ENCODE data around the gene LIN28B. TPM values are rescaled to one million over a fixed set of nuclear protein-coding genes. Genes with fewer than 3 reads are reported as not detected.

The LIN28B gene
- total and polyA plus RNA-seq, 4 donors: 2.8 TPM; not detected in 3

- H3K9ac ChIP-seq (ENCODE audit: low read depth in 1 of 2, low read length in 2 of 2): no peak overlapping the region
- no peaks in the 10 kb centered on the region for H3K9me3 ChIP-seq (ENCODE audit: control insufficient read depth in 4 of 4, low read length in 3 of 4)
- 56% methylated on average over 5 of the region's 5 CpGs for WGBS
- no peak for DNase-seq (ENCODE audit: low spot score)
- H3K4me1 ChIP-seq (ENCODE audit: control insufficient read depth in 4 of 4, insufficient read depth in 4 of 4, low read length in 3 of 4): no peaks in the 10 kb centered on the region
- TF ChIP-seq GABPA (IDR thresholded peaks at IDR 0.05 in 1 of 2, conservative IDR thresholded peaks at IDR 0.05 in 1 of 2) (no peak), NR2F2 (IDR thresholded peaks at IDR 0.05) (no peak), HNF4G (IDR thresholded peaks at IDR 0.05) (no peak), REST (IDR thresholded peaks at IDR 0.05) (no peak), ZBTB33 (IDR thresholded peaks at IDR 0.05) (no peak), MAX (IDR thresholded peaks at IDR 0.05) (no peak), FOXA1 (IDR thresholded peaks at IDR 0.05) (no peak), RAD21 (IDR thresholded peaks at IDR 0.05) (no peak), SP1 (IDR thresholded peaks at IDR 0.05) (no peak), ATF3 (IDR thresholded peaks at IDR 0.05) (no peak)
- peaks cover 0 to 2% (median 0%) of the 10 kb centered on the region in 4 donors for H3K27me3 ChIP-seq (ENCODE audit: control insufficient read depth in 4 of 4, insufficient read depth in 4 of 4, low read length in 3 of 4)
- no peaks in the 10 kb centered on the region for H3K36me3 ChIP-seq (ENCODE audit: control insufficient read depth in 4 of 4, insufficient read depth in 3 of 4, low read depth in 1 of 4, low read length in 3 of 4)
- no peak overlapping the region for H3K4me3 ChIP-seq (ENCODE audit: low read depth in 1 of 3, low read length in 3 of 3)
- H3K27ac ChIP-seq (ENCODE audit: low read depth in 1 of 2, low read length in 2 of 2): no peak overlapping the region
These were observed 159.2 kb downstream of the LIN28B start for GRCh38 chr6:105116150-105116549.

- Histone ChIP-seq H3K9me3 (ENCODE audit: control insufficient read depth in 4 of 4, low read length in 3 of 4) (no peaks in the 10 kb centered on the region), H3K9ac (ENCODE audit: low read depth in 1 of 2, low read length in 2 of 2) (no peak overlapping the region), H3K27ac (ENCODE audit: low read depth in 1 of 2, low read length in 2 of 2) (no peak overlapping the region), H3K4me1 (ENCODE audit: control insufficient read depth in 4 of 4, insufficient read depth in 4 of 4, low read length in 3 of 4) (no peaks in the 10 kb centered on the region), H3K27me3 (ENCODE audit: control insufficient read depth in 4 of 4, insufficient read depth in 4 of 4, low read length in 3 of 4) (no peaks in the 10 kb centered on the region), H3K36me3 (ENCODE audit: control insufficient read depth in 4 of 4, insufficient read depth in 3 of 4, low read depth in 1 of 4, low read length in 3 of 4) (no peaks in the 10 kb centered on the region), H3K4me3 (ENCODE audit: low read depth in 1 of 3, low read length in 3 of 3) (no peak overlapping the region)
- WGBS: 81% methylated on average over 5 of the region's 5 CpGs
- TF ChIP-seq CTCF (IDR thresholded peaks at IDR 0.05; ENCODE audit: low read depth, low read length, missing input control) (no peak), HNF4G (IDR thresholded peaks at IDR 0.05) (no peak), GABPA (IDR thresholded peaks at IDR 0.05 in 1 of 2, conservative IDR thresholded peaks at IDR 0.05 in 1 of 2) (no peak)
- DNase-seq (ENCODE audit: low spot score): no peak
These were observed 163.7 kb downstream of the LIN28B start for GRCh38 chr6:105120570-105120969.
